SK-N-SH (cell line): ENCODE data around the gene LRRFIP2.

Experiments
- TF ChIP-seq, protein P1 (sequence below): fragments of 200-600 bp; sonication (generic); IDR thresholded peaks from 2 replicates; pipeline ENCODE4 v1.6.1; 2017; ENCODE audit warnings: antibody characterized with exemption, mild to moderate bottlenecking, moderate library complexity
- TF ChIP-seq, protein P2 (sequence below): fragments of 150-350 bp; IDR thresholded peaks from 2 replicates; pipeline ENCODE4 v1.6.1; 2017; ENCODE audit warnings: antibody characterized with exemption, low read length, low read depth, borderline replicate concordance

DNA sequence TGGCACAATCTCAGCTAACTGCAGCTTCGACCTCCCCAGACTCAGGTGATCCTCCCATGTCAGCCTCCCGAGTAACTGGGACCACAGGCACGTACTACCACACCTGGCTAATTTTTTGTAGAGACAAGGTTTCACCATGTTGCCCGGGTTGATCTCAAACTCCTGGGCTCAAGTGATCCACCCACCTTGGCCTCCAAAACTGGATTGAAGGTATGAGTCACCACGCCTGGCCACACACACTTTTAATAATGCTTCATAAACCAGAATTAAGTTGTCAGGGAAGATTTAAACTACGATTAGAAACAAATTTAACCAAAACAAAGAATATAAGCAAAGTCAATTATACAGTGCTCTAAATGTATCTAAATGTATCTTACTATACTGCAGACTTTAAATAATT is 87.5 kb downstream of the LRRFIP2 start:
- TF ChIP-seq, protein P1, sequence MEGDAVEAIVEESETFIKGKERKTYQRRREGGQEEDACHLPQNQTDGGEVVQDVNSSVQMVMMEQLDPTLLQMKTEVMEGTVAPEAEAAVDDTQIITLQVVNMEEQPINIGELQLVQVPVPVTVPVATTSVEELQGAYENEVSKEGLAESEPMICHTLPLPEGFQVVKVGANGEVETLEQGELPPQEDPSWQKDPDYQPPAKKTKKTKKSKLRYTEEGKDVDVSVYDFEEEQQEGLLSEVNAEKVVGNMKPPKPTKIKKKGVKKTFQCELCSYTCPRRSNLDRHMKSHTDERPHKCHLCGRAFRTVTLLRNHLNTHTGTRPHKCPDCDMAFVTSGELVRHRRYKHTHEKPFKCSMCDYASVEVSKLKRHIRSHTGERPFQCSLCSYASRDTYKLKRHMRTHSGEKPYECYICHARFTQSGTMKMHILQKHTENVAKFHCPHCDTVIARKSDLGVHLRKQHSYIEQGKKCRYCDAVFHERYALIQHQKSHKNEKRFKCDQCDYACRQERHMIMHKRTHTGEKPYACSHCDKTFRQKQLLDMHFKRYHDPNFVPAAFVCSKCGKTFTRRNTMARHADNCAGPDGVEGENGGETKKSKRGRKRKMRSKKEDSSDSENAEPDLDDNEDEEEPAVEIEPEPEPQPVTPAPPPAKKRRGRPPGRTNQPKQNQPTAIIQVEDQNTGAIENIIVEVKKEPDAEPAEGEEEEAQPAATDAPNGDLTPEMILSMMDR: no peak
- TF ChIP-seq, protein P2, sequence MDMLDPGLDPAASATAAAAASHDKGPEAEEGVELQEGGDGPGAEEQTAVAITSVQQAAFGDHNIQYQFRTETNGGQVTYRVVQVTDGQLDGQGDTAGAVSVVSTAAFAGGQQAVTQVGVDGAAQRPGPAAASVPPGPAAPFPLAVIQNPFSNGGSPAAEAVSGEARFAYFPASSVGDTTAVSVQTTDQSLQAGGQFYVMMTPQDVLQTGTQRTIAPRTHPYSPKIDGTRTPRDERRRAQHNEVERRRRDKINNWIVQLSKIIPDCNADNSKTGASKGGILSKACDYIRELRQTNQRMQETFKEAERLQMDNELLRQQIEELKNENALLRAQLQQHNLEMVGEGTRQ: no peak
